Uterine smooth muscle cell (primary cell): Measurements from ENCODE around the gene FANCC. TPM values are rescaled to one million over a fixed set of nuclear protein-coding genes. Genes with fewer than 3 reads are reported as not detected.

Experiments
- total RNA-seq: library from RNA; depleted of rRNA; stranded (reverse); fragments of >200 nt; gene quantifications from 2 replicates; pipeline ENCODE4 v1.2.3, GENCODE V29; 2014

FANCC gene, protein sequence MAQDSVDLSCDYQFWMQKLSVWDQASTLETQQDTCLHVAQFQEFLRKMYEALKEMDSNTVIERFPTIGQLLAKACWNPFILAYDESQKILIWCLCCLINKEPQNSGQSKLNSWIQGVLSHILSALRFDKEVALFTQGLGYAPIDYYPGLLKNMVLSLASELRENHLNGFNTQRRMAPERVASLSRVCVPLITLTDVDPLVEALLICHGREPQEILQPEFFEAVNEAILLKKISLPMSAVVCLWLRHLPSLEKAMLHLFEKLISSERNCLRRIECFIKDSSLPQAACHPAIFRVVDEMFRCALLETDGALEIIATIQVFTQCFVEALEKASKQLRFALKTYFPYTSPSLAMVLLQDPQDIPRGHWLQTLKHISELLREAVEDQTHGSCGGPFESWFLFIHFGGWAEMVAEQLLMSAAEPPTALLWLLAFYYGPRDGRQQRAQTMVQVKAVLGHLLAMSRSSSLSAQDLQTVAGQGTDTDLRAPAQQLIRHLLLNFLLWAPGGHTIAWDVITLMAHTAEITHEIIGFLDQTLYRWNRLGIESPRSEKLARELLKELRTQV
- 3.0 and 8.6 TPM in 2 replicates for total RNA-seq

GRCh38 chr9:95317119-95317892 is at the start of gene FANCC:
Gene FANCC, minus strand, starts transcription at chr9:95317709. Its CDS starts 68,418 bp downstream, at chr9:95249291.

Other genes with a start within 250 kb of the FANCC start
- gene PTCH1, start 199.3 kb upstream of the FANCC start, total RNA-seq, result 1.6 and 3.4 TPM in 2 replicates